GM21360 (cell line): Measurements from ENCODE around the gene ARL13B.
"Not testable (repeated sequence)": the region's sequence is repeated elsewhere in the genome, so short reads cannot be mapped to it uniquely, and the experiment has no call there.

Source experiments
- ATAC-seq: cut with Tn5 transposase; IDR thresholded peaks from one replicate; pipeline ENCODE4 v1.9.1; 2021; ENCODE audit warnings: mild to moderate bottlenecking, moderate library complexity; ENCODE audit not compliant: unreplicated experiment

ARL13B gene

GRCh38 chr3:93992207-93992606 is 12.3 kb downstream of the ARL13B start:
- ATAC-seq, result no peak

GRCh38 chr3:93994056-93994455 is 14.1 kb downstream of the ARL13B start:
- no peak for ATAC-seq

- ATAC-seq, result no peak
These were observed 21.2 kb downstream of the ARL13B start for GRCh38 chr3:94001191-94001590.

GRCh38 chr3:94001827-94002495 is 22.0 kb downstream of the ARL13B start:
- ATAC-seq, result no peak

- peak; percentile 83 for ATAC-seq
These were observed 24.5 kb downstream of the ARL13B start for GRCh38 chr3:94004301-94004910.

GRCh38 chr3:94008253-94008652 is 28.3 kb downstream of the ARL13B start:
- ATAC-seq, result no peak

GRCh38 chr3:94009608-94010007 is 29.7 kb downstream of the ARL13B start:
- ATAC-seq, result no peak

GRCh38 chr3:94011233-94011711 is 31.3 kb downstream of the ARL13B start:
- no peak for ATAC-seq

- no peak for ATAC-seq
These were observed 32.2 kb downstream of the ARL13B start for GRCh38 chr3:94012185-94012584.

GRCh38 chr3:94015025-94015424 is 35.1 kb downstream of the ARL13B start:
- no peak for ATAC-seq

GRCh38 chr3:94019659-94020058 is 39.7 kb downstream of the ARL13B start:
- no peak for ATAC-seq

GRCh38 chr3:94020293-94020692 is 40.3 kb downstream of the ARL13B start:
- ATAC-seq, result no peak

- no peak for ATAC-seq
These were observed 44.4 kb downstream of the ARL13B start for GRCh38 chr3:94024385-94024784.

GRCh38 chr3:94026623-94027022 is 46.7 kb downstream of the ARL13B start:
- ATAC-seq, result no peak

- no peak for ATAC-seq
These were observed 48.3 kb downstream of the ARL13B start, which contains the start of gene STX19 for GRCh38 chr3:94028093-94028837. Gene STX19 (minus strand): TSS chr3:94028597. CDS start chr3:94015269, 13,328 bp downstream.

GRCh38 chr3:94036909-94037507 is 57.1 kb downstream of the ARL13B start:
- ATAC-seq, result peak; percentile 75

GRCh38 chr3:94043285-94043684 is 63.3 kb downstream of the ARL13B start:
- ATAC-seq, result no peak

GRCh38 chr3:94044100-94044936 is 64.4 kb downstream of the ARL13B start:
- not testable (repeated sequence) for ATAC-seq

GRCh38 chr3:94046533-94046932 is 66.6 kb downstream of the ARL13B start:
- ATAC-seq, result no peak

GRCh38 chr3:94049267-94049666 is 69.3 kb downstream of the ARL13B start:
- ATAC-seq, result no peak
